H1 (cell line): Measurements from ENCODE around the gene DOK3. TPM values are rescaled to one million over a fixed set of nuclear protein-coding genes. Genes with fewer than 3 reads are reported as not detected.

Experiments
- ASH2L ChIP-seq: fragments of 200-600, 300-600 bp; sonication (generic); IDR thresholded peaks from one replicate; pipeline ENCODE4 v1.7.1; 2017; ENCODE audit warnings: low read length
- POLR2AphosphoS5 ChIP-seq: IDR thresholded peaks from 2 replicates; pipeline ENCODE4 v1.6.1; 2011; ENCODE audit warnings: low read depth, low read length
- TEAD4 ChIP-seq: IDR thresholded peaks from 2 replicates; pipeline ENCODE4 v1.6.1; 2012; ENCODE audit warnings: low read depth, low read length, inconsistent platforms, mixed read lengths
- polyA plus RNA-seq, 7 experiments: library from polyadenylated mRNA; depleted of rRNA in 3 of 7; stranded (reverse) in 5 of 7; unstranded in 2 of 7; fragments of >200 nt in 5 of 7; fragments of 200-250 nt in 2 of 7; gene quantifications; 1 replicate in 5 of 7; 2 replicates in 1 of 7; 4 replicates in 1 of 7; pipeline versions ENCODE4 v1.2.1 to v1.2.3, GENCODE V29; 2011 to 2013; ENCODE audit warnings: missing spikeins in 2 of 7, mixed read lengths in 2 of 7
- total RNA-seq: library from RNA; stranded (reverse); fragmentation: NEBNext Ultra II Directional; extraction: Animal tissue kit (Norgen Biotek cat#: 25700); gene quantifications from 2 replicates; pipeline ENCODE4 v1.2.1, GENCODE V29; 2021
- TF ChIP-seq, protein P1 (sequence below): IDR thresholded peaks from 2 replicates; pipeline ENCODE4 v1.6.1; 2011; ENCODE audit warnings: low read length, improper control_type of control experiment

DOK3 gene
- total and polyA plus RNA-seq, 2 of the 8 experiments (the other 6 are each of a cell fraction or from before 2014, with no cell fraction given): 4.2 to 6.4 TPM

- TF ChIP-seq POLR2AphosphoS5 (no peak), TEAD4 (no peak), ASH2L (no peak)
- TF ChIP-seq, protein P1, sequence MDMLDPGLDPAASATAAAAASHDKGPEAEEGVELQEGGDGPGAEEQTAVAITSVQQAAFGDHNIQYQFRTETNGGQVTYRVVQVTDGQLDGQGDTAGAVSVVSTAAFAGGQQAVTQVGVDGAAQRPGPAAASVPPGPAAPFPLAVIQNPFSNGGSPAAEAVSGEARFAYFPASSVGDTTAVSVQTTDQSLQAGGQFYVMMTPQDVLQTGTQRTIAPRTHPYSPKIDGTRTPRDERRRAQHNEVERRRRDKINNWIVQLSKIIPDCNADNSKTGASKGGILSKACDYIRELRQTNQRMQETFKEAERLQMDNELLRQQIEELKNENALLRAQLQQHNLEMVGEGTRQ: no peak
These were observed 7.5 kb downstream of the DOK3 start (continued) for GRCh38 chr5:177501874-177502678.
